Upper lobe of right lung (tissue), 1 donor: ENCODE measurements around the gene TTC19. TPM values are rescaled to one million over a fixed set of nuclear protein-coding genes. Genes with fewer than 3 reads are reported as not detected.

Source experiments
- ATAC-seq: fragments of 200-7000 bp; cut with Tn5 transposase; one replicate; pipeline ENCODE4 v1.9.1; 2020; ENCODE audit warnings: mild to moderate bottlenecking, moderate library complexity
- DNase-seq: peaks from one replicate; pipeline ENCODE4 v3.0.0-alpha.2; 2020
- H3K27ac ChIP-seq: fragments of 200-600 bp; one replicate; pipeline ENCODE4 v1.8.0; 2022
- H3K27me3 ChIP-seq: fragments of 200-600 bp; one replicate; pipeline ENCODE4 v1.8.0; 2022; ENCODE audit warnings: mild to moderate bottlenecking
- H3K36me3 ChIP-seq: fragments of 200-600 bp; one replicate; pipeline ENCODE4 v1.8.0; 2022
- H3K4me1 ChIP-seq: fragments of 200-600 bp; one replicate; pipeline ENCODE4 v1.8.0; 2022
- H3K4me3 ChIP-seq: fragments of 200-600 bp; one replicate; pipeline ENCODE4 v1.8.0; 2022; ENCODE audit warnings: mild to moderate bottlenecking
- H3K9me3 ChIP-seq: fragments of 200-600 bp; one replicate; pipeline ENCODE4 v1.8.0; 2022
- intact Hi-C: fragments of 100-400 bp; cut with DNase I; formaldehyde crosslinking; loops from one replicate; pipeline ENCODE4 v1.11.0; 2022
- total RNA-seq: library from RNA; stranded (reverse); fragmentation: NEBNext Ultra II Directional; extraction: Animal tissue kit (Norgen Biotek cat#: 25700); gene quantifications from one replicate; pipeline ENCODE4 v1.2.1, GENCODE V29; 2021
- TF ChIP-seq, protein P1 (sequence below): fragments of 200-600 bp; IDR thresholded peaks from one replicate; pipeline ENCODE4 v1.8.0; 2022; ENCODE audit warnings: antibody characterized with exemption
- donor health status: DM: no; HTN: yes; CAD: no; lungs with severe emphysema.

The TTC19 gene
- total RNA-seq, 1 donor from 2014 or later = 34.9 TPM

DNA sequence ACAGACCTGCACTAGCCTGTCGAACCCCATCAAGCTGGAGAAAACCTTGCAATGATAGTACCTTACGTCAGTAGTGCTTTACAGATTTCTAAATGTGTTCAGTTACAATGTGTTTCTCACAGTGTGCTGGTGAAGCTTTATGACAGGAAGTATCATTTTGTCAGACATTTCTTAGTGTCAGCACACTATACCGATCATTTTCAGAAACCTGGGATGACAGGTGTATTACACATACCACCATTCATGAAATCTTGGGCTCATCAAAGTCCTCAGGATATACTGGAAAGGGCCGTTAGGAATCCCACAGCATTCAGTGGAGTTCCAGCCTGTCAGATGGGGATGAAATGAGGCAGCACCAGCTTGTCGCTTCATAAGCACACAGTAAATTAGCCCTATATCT is 27.3 kb downstream of the TTC19 start:
- DNase-seq (no peak), ATAC-seq (no peak)
- no peak overlapping the region for H3K4me3 ChIP-seq
- H3K27ac ChIP-seq = no peak overlapping the region
- intact Hi-C loops = no loop called here
- H3K4me1 ChIP-seq = peaks cover 11% of the 10 kb centered on the region
- H3K27me3 ChIP-seq = no peaks in the 10 kb centered on the region
- TF ChIP-seq, protein P1, sequence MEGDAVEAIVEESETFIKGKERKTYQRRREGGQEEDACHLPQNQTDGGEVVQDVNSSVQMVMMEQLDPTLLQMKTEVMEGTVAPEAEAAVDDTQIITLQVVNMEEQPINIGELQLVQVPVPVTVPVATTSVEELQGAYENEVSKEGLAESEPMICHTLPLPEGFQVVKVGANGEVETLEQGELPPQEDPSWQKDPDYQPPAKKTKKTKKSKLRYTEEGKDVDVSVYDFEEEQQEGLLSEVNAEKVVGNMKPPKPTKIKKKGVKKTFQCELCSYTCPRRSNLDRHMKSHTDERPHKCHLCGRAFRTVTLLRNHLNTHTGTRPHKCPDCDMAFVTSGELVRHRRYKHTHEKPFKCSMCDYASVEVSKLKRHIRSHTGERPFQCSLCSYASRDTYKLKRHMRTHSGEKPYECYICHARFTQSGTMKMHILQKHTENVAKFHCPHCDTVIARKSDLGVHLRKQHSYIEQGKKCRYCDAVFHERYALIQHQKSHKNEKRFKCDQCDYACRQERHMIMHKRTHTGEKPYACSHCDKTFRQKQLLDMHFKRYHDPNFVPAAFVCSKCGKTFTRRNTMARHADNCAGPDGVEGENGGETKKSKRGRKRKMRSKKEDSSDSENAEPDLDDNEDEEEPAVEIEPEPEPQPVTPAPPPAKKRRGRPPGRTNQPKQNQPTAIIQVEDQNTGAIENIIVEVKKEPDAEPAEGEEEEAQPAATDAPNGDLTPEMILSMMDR = no peak
- peaks cover 93% of the 10 kb centered on the region for H3K36me3 ChIP-seq
- no peaks in the 10 kb centered on the region for H3K9me3 ChIP-seq

DNA sequence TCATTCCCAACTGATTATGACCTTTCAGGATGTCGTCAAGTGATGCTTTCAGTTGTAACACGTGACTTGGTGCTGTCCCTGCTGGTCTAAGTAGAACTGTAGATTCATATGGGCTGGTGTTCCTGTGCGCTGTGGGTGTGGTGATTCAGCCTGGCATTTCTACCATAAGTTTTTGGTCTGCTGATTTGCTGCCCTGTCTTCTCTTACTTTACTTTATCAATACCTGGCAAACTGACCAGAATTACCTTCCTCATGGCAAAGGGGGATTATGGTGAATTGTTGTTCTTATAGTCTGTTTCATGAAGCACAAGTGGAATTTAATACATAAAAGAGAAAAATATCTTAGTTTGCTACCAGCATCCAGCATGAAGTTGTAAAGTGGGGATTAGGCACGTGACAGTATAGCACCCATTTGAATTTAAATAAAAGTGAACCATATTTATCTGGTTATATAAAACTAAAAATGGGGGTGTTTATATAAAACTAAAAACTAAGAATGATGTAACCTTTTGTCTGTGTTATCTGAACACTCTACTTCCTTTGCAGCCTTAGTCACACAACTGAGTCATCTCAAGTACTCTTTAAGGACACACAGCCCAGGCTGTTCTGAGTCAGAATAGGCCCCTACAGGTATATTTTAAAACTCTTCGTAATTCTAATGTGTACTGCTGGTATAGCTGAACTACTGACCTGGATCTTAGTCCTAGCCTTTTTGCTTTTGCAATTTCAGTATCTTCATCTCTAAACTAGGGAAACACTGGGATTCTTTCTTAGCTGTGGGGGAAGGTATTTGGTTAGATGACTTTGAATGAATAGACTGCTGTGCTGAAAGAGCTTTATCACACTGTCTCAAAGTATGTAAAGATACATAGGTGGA is 28.3 kb downstream of the TTC19 start:
- H3K4me3 ChIP-seq = no peak overlapping the region
- TF ChIP-seq, protein P1 = no peak
- H3K27ac ChIP-seq = peak overlapping the region; percentile 71
- ATAC-seq (peak; percentile 93), DNase-seq (no peak)
- no peaks in the 10 kb centered on the region for H3K9me3 ChIP-seq
- peaks cover 97% of the 10 kb centered on the region for H3K36me3 ChIP-seq
- intact Hi-C loops = no loop called here
- H3K4me1 ChIP-seq = peaks cover 11% of the 10 kb centered on the region
- no peaks in the 10 kb centered on the region for H3K27me3 ChIP-seq

DNA sequence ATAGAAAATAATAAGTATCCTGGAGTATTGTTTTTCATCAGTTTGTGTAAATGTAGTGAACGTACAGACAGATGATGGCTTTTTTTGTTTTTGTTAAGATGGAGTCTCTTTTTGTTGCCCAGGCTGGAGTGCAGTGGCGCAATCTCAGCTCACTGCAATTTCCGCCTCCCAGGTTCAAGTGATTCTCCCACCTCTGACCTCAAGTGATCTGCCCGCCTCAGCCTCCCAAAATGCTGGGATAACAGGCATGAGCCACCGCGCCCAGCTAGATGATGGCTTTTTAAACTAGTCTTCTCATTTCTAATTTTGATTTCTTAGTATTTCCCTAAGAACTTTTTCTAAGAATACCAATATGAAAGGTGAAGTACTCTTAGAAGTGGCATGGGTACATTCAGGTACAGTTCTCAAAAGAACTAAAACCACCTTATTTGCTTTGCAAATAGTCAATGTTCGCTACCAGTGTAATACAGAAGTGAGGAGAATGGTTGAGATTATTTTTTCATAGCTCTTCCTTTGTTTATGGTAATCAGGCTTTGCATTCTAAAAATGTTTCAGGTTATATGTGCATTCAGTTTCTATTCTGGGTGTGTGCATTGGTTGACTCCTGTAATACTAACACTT is 34.2 kb downstream of the TTC19 start:
- peak; percentile 67 for DNase-seq
- Histone ChIP-seq H3K27me3 (no peaks in the 10 kb centered on the region), H3K9me3 (no peaks in the 10 kb centered on the region), H3K36me3 (peaks cover 99% of the 10 kb centered on the region), H3K27ac (no peak overlapping the region), H3K4me3 (no peak overlapping the region), H3K4me1 (no peaks in the 10 kb centered on the region)
- intact Hi-C loops = no loop called here
- ATAC-seq = peak; percentile 36
- TF ChIP-seq, protein P1 = no peak

DNA sequence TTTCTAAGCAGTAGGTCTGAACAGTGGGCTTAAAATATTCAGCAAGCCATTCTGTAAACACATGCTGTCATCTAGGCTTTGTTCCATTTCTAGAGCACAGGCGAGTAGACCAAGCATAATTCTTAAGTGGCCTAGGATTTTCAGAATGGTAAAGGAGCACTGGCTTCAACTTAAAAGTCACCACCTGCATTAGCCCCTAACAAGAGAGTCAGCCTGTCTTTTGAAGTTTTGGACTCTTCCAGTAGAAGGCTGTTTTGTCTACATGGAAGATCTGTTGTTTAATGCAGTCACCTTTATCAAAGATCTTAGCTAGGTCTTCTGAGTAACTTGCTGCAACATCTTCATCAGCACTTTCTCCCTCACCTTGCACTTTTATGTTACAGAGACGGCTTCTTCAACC is 36.6 kb downstream of the TTC19 start:
- ATAC-seq (no peak), DNase-seq (no peak)
- no peaks in the 10 kb centered on the region for H3K27me3 ChIP-seq
- no peaks in the 10 kb centered on the region for H3K9me3 ChIP-seq
- peaks cover 99% of the 10 kb centered on the region for H3K36me3 ChIP-seq
- intact Hi-C loops = no loop called here
- H3K4me1 ChIP-seq = no peaks in the 10 kb centered on the region
- TF ChIP-seq, protein P1 = no peak
- no peak overlapping the region for H3K27ac ChIP-seq
- no peak overlapping the region for H3K4me3 ChIP-seq

DNA sequence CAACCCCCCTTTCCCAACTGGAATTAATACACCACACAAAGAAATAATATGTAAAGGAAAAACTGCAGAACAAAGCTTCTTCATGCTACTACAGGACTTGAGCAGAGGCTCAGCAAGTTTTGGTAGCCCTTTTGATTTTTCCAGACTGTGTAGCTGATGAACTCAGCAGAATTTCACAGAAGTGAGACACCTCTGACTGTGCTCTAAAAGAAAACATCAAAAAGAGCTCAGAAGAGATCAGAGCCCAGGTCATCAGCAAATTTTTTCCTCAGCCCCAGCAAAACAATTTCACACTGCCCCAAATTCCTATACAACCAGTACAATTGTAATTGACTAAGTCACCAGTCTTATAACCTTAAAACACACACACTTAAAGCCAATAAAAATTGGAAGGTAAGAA is 38.0 kb downstream of the TTC19 start:
- TF ChIP-seq, protein P1 = no peak
- H3K9me3 ChIP-seq = no peaks in the 10 kb centered on the region
- no peaks in the 10 kb centered on the region for H3K4me1 ChIP-seq
- intact Hi-C loops = no loop called here
- H3K4me3 ChIP-seq = no peak overlapping the region
- H3K27ac ChIP-seq = no peak overlapping the region
- H3K36me3 ChIP-seq = peaks cover 99% of the 10 kb centered on the region
- DNase-seq (no peak), ATAC-seq (no peak)
- H3K27me3 ChIP-seq = no peaks in the 10 kb centered on the region
